K562 (cell line): ENCODE data around the gene NR1H2. TPM values are rescaled to one million over a fixed set of nuclear protein-coding genes. Genes with fewer than 3 reads are reported as not detected.

Source experiments
- BRCA1 ChIP-seq, 2 experiments: fragments of 450-650 bp in 1 of 2; sonication (generic) in 1 of 2; formaldehyde crosslinking in 1 of 2; IDR thresholded peaks; 2 replicates each; pipeline versions ENCODE4 v1.5.0 to v1.6.1; 2017 to 2020; ENCODE audit warnings: mild to moderate bottlenecking in 1 of 2, missing genetic modification reagents in 1 of 2
- BRD9 ChIP-seq: fragments of 450-650 bp; IDR thresholded peaks from 2 replicates; pipeline ENCODE4 v1.6.1; 2018; ENCODE audit warnings: low read depth; ENCODE audit not compliant: partially characterized antibody
- CBFB ChIP-seq: sonication (generic); formaldehyde crosslinking; IDR thresholded peaks from 2 replicates; pipeline ENCODE4 v1.4.0; 2020; ENCODE audit warnings: mild to moderate bottlenecking, missing genetic modification reagents
- DMBX1 ChIP-seq: fragments of 250-450 bp; sonication (Bioruptor Pico); IDR thresholded peaks from 2 replicates; pipeline ENCODE4 v1.8.0; 2022; ENCODE audit warnings: inconsistent platforms, mild to moderate bottlenecking, moderate library complexity, borderline replicate concordance
- ERF ChIP-seq: fragments of 450-650 bp; formaldehyde crosslinking; IDR thresholded peaks from 2 replicates; pipeline ENCODE4 v1.4.0; 2020; ENCODE audit warnings: mild to moderate bottlenecking, mixed read lengths
- FOXA3 ChIP-seq, 2 experiments: fragments of 450-650 bp in 1 of 2; sonication (generic) in 1 of 2; formaldehyde crosslinking; IDR thresholded peaks in 1 of 2; conservative IDR thresholded peaks in 1 of 2; 2 replicates each; pipeline versions ENCODE4 v1.4.0 to v1.8.0; 2020 to 2022; ENCODE audit warnings: mild to moderate bottlenecking in 2 of 2, missing genetic modification reagents in 1 of 2
- FOXK1 ChIP-seq: sonication (generic); formaldehyde crosslinking; IDR thresholded peaks from 2 replicates; pipeline ENCODE4 v1.8.0; 2022; ENCODE audit warnings: missing genetic modification reagents, mild to moderate bottlenecking, borderline replicate concordance
- JUN ChIP-seq, 2 experiments: sonication (generic) in 1 of 2; formaldehyde crosslinking in 1 of 2; IDR thresholded peaks; 2 replicates each; pipeline versions ENCODE4 v1.6.1 to v1.8.0; 2012 to 2022; ENCODE audit warnings: borderline replicate concordance in 2 of 2, mild to moderate bottlenecking in 2 of 2, improper control_type of control experiment in 1 of 2, low read depth in 1 of 2, low read length in 1 of 2, missing genetic modification reagents in 1 of 2
- MLX ChIP-seq, 2 experiments: fragments of 450-650 bp in 1 of 2; sonication (generic) in 1 of 2; formaldehyde crosslinking; conservative IDR thresholded peaks; 2 replicates each; pipeline versions ENCODE4 v1.4.0 to v1.8.1; 2020 to 2022; ENCODE audit warnings: mild to moderate bottlenecking in 1 of 2, missing genetic modification reagents in 1 of 2
- NCOA2 ChIP-seq, 2 experiments: fragments of 450-650 bp; IDR thresholded peaks; 2 replicates each; pipeline ENCODE4 v1.6.1; 2018; ENCODE audit warnings: mild to moderate bottlenecking in 2 of 2, moderate library complexity in 1 of 2; ENCODE audit not compliant: partially characterized antibody in 2 of 2
- NR2F6 ChIP-seq: fragments of 450-650 bp; formaldehyde crosslinking; IDR thresholded peaks from 2 replicates; pipeline ENCODE4 v1.4.0; 2020; ENCODE audit warnings: mild to moderate bottlenecking
- POLR3A ChIP-seq: IDR thresholded peaks from 2 replicates; pipeline ENCODE4 v1.6.1; 2011; ENCODE audit warnings: borderline replicate concordance, mild to moderate bottlenecking, moderate library complexity; ENCODE audit not compliant: insufficient read length, insufficient read depth; ENCODE audit errors: extremely low read depth
- SIRT6 ChIP-seq: IDR thresholded peaks from one replicate; pipeline ENCODE4 v1.6.1; 2012; ENCODE audit warnings: low read depth, mild to moderate bottlenecking, control low read depth, inconsistent platforms, low read length, moderate library complexity
- TCF15 ChIP-seq: fragments of 250-450 bp; sonication (Bioruptor Pico); IDR thresholded peaks from 2 replicates; pipeline ENCODE4 v1.8.0; 2022; ENCODE audit warnings: moderate library complexity, mild to moderate bottlenecking, inconsistent platforms
- XRCC4 ChIP-seq: IDR thresholded peaks from one replicate; pipeline ENCODE4 v1.6.1; 2011; ENCODE audit not compliant: insufficient read depth, insufficient read length; ENCODE audit errors: extremely low read depth
- ZKSCAN1 ChIP-seq: fragments of 150-350 bp; IDR thresholded peaks from 2 replicates; pipeline ENCODE4 v1.6.1; 2016; ENCODE audit warnings: low read depth, low read length
- ZMIZ1 ChIP-seq, 2 experiments: fragments of 150-350 bp in 1 of 2; IDR thresholded peaks; 2 replicates each; pipeline ENCODE4 v1.6.1; 2012 to 2016; ENCODE audit warnings: low read depth in 2 of 2, low read length in 2 of 2, mild to moderate bottlenecking in 1 of 2, moderate library complexity in 1 of 2
- ZNF280A ChIP-seq: fragments of 450-650 bp; IDR thresholded peaks from 2 replicates; pipeline ENCODE4 v1.6.1; 2018; ENCODE audit warnings: mild to moderate bottlenecking, low read depth; ENCODE audit not compliant: partially characterized antibody
- ZNF57 ChIP-seq: fragments of 450-650 bp; formaldehyde crosslinking; IDR thresholded peaks from 2 replicates; pipeline ENCODE4 v1.4.0; 2020; ENCODE audit warnings: mild to moderate bottlenecking, moderate library complexity
- polyA plus RNA-seq, 8 experiments: library from polyadenylated mRNA; depleted of rRNA in 4 of 8; stranded (reverse) in 5 of 8; unstranded in 3 of 8; fragments of >200 nt; fragmentation: Nextera tagmentation in 2 of 8; fragmentation: Illumina TruSeq in 1 of 8; extraction: Ambion mirVana in 2 of 8; extraction: Trizol in 1 of 8; gene quantifications; 2 replicates each; pipeline versions ENCODE4 v1.2.1 to v1.2.3, GENCODE V29; 2011 to 2014; ENCODE audit warnings: inconsistent platforms in 1 of 8, missing spikeins in 1 of 8
- total RNA-seq, 7 experiments: library from RNA; depleted of rRNA in 6 of 7; stranded (reverse); fragments of >200 nt in 6 of 7; fragmentation: Illumina TruSeq in 2 of 7; extraction: Trizol in 2 of 7; gene quantifications; 2 replicates each; pipeline versions ENCODE4 v1.2.1 to v1.2.3, GENCODE V29; 2011 to 2021; ENCODE audit warnings: low replicate concordance in 1 of 7

The NR1H2 gene
- total and polyA plus RNA-seq, 9 of the 15 experiments (the other 6 are each of a cell fraction or from before 2014, with no cell fraction given): 0.11 to 73.8 (median 24.0) TPM

GRCh38 chr19:50383852-50384684 lies 7.8 kb downstream of the NR1H2 start, which contains the start of gene POLD1 (continued):
- TF ChIP-seq FOXK1 (CRISPR knock-in tag) (no peak), DMBX1 (no peak), JUN (IDR thresholded peaks at IDR 0.05; ENCODE audit: borderline replicate concordance, low read depth, low read length) (no peak), JUN (CRISPR knock-in tag; IDR thresholded peaks at IDR 0.05; ENCODE audit: borderline replicate concordance) (no peak), NR2F6 (peak; percentile 47; the same call in 1 of the 2 replicates), ZMIZ1 (IDR thresholded peaks at IDR 0.05; ENCODE audit: low read depth in 2 of 2, low read length in 2 of 2) (no peak), ZKSCAN1 (peak; percentile 34; the same call in 1 of the 2 replicates), SIRT6 (no peak), TCF15 (CRISPR knock-in tag) (0 out of 2 replicates have a peak, but pooled peaks have one; percentile 17), BRCA1 (IDR thresholded peaks at IDR 0.05) (no peak), BRCA1 (CRISPR knock-in tag; IDR thresholded peaks at IDR 0.05) (no peak), FOXA3 (CRISPR knock-in tag; conservative IDR thresholded peaks at IDR 0.05 in 1 of 2, IDR thresholded peaks at IDR 0.05 in 1 of 2) (no peak), ZNF57 (0 out of 2 replicates have a peak, but pooled peaks have one; percentile 41), NCOA2 (IDR thresholded peaks at IDR 0.05; ENCODE audit: partially characterized antibody in 2 of 2) (no peak), ERF (peak; percentile 88), BRD9 (no peak), XRCC4 (no peak), MLX (CRISPR knock-in tag; conservative IDR thresholded peaks at IDR 0.05) (0 out of 4 replicates have a peak, but pooled peaks of 1 of the 2 experiments have one; percentile 43), ZNF280A (no peak), POLR3A (no peak), CBFB (CRISPR knock-in tag) (no peak)
